Ovary (tissue), 3 donors: ENCODE measurements around the gene HEPACAM2.

Source experiments
- EP300 ChIP-seq: sonication (generic); formaldehyde crosslinking; IDR thresholded peaks from one replicate; pipeline ENCODE4 v1.6.1; 2017; ENCODE audit warnings: antibody characterized with exemption
- POLR2A ChIP-seq: fragments of 450-650 bp; IDR thresholded peaks from one replicate; pipeline ENCODE4 v1.6.1; 2017; ENCODE audit warnings: antibody characterized with exemption, mild to moderate bottlenecking, moderate library complexity
- TF ChIP-seq, protein P1 (sequence below), 3 donors: fragments of 450-650 bp in 2 of 3; fragments of 200-600 bp in 1 of 3; IDR thresholded peaks; one replicate each; pipeline versions ENCODE4 v1.5.1 to v1.8.0; 2016 to 2022; ENCODE audit warnings: antibody characterized with exemption in 3 of 3, mild to moderate bottlenecking in 1 of 3
- donor health status: DM: no; HTN: no; CAD: no.

GRCh38 chr7:93150200-93150835 is 76.0 kb downstream of the HEPACAM2 start:
- TF ChIP-seq, protein P1, sequence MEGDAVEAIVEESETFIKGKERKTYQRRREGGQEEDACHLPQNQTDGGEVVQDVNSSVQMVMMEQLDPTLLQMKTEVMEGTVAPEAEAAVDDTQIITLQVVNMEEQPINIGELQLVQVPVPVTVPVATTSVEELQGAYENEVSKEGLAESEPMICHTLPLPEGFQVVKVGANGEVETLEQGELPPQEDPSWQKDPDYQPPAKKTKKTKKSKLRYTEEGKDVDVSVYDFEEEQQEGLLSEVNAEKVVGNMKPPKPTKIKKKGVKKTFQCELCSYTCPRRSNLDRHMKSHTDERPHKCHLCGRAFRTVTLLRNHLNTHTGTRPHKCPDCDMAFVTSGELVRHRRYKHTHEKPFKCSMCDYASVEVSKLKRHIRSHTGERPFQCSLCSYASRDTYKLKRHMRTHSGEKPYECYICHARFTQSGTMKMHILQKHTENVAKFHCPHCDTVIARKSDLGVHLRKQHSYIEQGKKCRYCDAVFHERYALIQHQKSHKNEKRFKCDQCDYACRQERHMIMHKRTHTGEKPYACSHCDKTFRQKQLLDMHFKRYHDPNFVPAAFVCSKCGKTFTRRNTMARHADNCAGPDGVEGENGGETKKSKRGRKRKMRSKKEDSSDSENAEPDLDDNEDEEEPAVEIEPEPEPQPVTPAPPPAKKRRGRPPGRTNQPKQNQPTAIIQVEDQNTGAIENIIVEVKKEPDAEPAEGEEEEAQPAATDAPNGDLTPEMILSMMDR (IDR thresholded peaks at IDR 0.05): no peak
- TF ChIP-seq POLR2A: no peak
- TF ChIP-seq EP300: no peak
